Measurements from ENCODE around the gene CEP97. TPM values are rescaled to one million over a fixed set of nuclear protein-coding genes. Genes with fewer than 3 reads are reported as not detected.
A peak's percentile ranks its signal among the peaks of the same experiment; 100 is the strongest.
"Not testable (repeated sequence)": the region's sequence is repeated elsewhere in the genome, so short reads cannot be mapped to it uniquely, and the experiment has no call there.

The CEP97 gene
- total RNA-seq, 1 donor, result 21.4 TPM

DNA sequence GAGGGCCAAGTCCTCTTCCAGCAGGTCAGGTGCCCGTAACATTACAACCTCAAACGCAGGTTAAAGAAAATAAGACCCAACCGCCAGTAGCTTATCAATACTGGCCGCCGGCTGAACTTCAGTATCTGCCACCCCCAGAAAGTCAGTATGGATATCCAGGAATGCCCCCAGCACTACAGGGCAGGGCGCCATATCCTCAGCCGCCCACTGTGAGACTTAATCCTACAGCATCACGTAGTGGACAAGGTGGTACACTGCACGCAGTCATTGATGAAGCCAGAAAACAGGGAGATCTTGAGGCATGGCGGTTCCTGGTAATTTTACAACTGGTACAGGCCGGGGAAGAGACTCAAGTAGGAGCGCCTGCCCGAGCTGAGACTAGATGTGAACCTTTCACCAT lies 30.9 kb upstream of the CEP97 start:
- not testable (repeated sequence) for H3K4me3 ChIP-seq (ENCODE audit: low read depth, low read length)
- DNase-seq (ENCODE audit: low read depth), result peak; percentile 60
- TF ChIP-seq, protein P1, sequence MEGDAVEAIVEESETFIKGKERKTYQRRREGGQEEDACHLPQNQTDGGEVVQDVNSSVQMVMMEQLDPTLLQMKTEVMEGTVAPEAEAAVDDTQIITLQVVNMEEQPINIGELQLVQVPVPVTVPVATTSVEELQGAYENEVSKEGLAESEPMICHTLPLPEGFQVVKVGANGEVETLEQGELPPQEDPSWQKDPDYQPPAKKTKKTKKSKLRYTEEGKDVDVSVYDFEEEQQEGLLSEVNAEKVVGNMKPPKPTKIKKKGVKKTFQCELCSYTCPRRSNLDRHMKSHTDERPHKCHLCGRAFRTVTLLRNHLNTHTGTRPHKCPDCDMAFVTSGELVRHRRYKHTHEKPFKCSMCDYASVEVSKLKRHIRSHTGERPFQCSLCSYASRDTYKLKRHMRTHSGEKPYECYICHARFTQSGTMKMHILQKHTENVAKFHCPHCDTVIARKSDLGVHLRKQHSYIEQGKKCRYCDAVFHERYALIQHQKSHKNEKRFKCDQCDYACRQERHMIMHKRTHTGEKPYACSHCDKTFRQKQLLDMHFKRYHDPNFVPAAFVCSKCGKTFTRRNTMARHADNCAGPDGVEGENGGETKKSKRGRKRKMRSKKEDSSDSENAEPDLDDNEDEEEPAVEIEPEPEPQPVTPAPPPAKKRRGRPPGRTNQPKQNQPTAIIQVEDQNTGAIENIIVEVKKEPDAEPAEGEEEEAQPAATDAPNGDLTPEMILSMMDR (IDR thresholded peaks at IDR 0.05; ENCODE audit: insufficient read depth, low read length), result peak; percentile 63

DNA sequence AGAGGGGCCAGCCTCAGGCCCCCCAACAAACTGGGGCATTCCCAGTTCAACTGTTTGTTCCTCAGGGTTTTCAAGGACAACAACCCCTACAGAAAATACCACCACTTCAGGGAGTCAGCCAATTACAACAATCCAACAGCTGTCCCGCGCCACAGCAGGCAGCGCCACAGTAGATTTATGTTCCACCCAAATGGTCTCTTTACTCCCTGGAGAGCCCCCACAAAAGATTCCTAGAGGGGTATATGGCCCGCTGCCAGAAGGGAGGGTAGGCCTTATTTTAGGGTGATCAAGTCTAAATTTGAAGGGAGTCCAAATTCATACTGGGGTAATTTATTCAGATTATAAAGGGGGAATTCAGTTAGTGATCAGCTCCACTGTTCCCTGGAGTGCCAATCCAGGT lies 29.6 kb upstream of the CEP97 start:
- not testable (repeated sequence) for DNase-seq (ENCODE audit: low read depth)

DNA sequence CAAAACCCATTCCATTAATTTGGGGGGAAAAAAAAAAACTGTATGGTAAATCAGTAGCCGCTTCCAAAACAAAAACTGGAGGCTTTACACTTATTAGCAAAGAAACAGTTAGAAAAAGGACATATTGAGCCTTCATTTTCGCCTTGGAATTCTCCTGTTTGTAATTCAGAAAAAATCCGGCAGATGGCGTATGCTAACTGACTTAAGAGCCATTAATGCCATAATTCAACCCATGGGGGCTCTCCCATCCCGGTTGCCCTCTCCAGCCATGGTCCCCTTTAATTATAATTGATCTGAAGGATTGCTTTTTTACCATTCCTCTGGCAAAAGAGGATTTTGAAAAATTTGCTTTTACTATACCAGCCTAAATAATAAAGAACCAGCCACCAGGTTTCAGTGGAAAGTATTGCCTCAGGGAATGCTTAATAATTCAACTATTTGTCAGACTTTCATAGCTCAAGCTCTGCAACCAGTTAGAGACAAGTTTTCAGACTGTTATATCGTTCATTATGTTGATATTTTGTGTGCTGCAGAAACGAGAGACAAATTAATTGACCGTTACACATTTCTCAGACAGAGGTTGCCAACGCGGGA lies 28.5 kb upstream of the CEP97 start:
- TF ChIP-seq, protein P1 (IDR thresholded peaks at IDR 0.05; ENCODE audit: insufficient read depth, low read length), result peak; percentile 67
- peak; percentile 75 for DNase-seq (ENCODE audit: low read depth)
- H3K4me3 ChIP-seq (ENCODE audit: low read depth, low read length), result no peak overlapping the region

More for the DNA sequence above, 29.6 kb upstream of the CEP97 start:
- H3K4me3 ChIP-seq (ENCODE audit: low read depth, low read length), result not testable (repeated sequence)

DNA sequence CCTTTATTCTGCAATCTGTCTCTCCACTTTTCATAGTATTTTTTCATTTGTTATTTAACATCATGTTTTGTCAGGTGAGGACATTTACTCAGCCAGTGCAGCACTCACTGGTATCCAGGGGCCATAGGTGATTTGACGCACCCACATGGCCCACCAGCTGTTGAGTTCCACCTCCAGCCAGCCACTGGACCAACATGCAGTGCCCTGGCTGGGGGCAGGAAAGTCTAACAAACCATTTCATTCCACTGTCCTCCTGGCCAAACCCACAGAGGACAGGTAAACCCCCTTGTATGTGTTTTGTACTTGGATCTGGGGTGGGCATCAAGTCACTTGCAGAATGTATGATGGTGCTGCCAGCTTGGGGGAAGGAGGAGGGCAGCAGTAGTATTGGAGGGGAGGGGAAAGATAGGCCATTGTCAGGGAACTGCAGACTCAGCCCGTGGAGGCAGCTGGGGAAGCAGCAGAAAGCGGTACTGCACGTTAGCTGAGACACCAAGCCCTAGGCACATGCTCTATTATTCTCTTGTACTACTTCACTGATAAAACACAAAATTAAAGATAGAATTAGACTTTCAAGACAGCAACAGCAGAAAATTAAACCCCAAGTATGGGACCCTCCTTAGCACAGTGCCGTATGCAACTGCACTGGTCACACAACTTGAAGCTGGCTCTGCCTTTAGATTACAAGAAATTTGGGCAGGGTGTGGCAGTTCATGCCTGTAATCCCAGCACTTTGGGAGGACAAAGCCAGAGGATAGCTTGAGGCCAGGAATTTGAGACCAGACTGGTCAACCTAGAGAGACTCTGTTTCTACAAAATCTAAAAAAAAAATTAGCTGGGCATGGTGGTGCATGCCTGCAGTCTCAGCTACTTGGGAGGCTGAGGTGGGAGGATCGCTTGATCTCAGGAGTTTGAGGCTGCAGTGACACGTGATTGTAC lies 22.4 kb upstream of the CEP97 start:
- TF ChIP-seq, protein P1 (IDR thresholded peaks at IDR 0.05; ENCODE audit: insufficient read depth, low read length), result no peak
- H3K4me3 ChIP-seq (ENCODE audit: low read depth, low read length), result no peak overlapping the region
- DNase-seq (ENCODE audit: low read depth), result no peak

DNA sequence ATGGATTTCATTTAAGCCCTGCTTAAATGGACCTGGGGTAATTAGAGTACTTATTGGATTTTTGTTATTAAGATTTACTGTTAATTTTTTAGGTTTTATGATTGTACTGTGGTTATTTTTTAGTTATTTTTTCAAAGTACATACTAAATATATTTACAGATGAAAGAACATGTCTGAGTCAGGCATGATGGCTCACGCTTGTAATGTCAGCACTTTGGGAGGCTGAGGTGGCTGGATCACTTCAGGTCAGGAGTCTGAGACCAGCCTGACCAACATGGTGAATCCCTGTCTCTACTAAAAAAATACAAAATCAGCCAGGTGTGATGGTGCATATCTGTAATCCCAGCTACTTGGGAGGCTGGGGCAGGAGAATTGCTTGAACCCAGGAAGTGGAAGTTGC lies 21.7 kb upstream of the CEP97 start:
- no peak overlapping the region for H3K4me3 ChIP-seq (ENCODE audit: low read depth, low read length)
- TF ChIP-seq, protein P1 (IDR thresholded peaks at IDR 0.05; ENCODE audit: insufficient read depth, low read length), result no peak
- DNase-seq (ENCODE audit: low read depth), result no peak

DNA sequence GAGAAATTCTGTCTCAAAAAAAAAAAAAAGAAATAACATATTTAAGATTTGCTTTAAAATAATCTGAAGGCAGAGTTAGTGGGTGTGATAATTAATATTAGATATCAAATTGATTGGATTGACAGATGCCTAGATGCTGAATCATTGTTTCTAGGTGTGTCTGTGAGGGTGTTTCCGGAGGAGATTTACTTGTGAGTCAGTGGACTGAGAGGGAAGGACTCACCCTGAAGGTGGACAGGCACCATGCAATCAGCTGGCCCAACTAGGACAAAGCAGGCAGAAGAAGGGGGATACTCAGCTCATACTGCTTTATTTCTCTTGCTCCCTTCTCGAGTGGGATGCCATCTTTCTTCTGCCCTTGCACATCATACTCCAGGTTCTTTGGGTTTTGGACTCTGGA lies 21.2 kb upstream of the CEP97 start:
- TF ChIP-seq, protein P1 (IDR thresholded peaks at IDR 0.05; ENCODE audit: insufficient read depth, low read length), result no peak
- no peak for DNase-seq (ENCODE audit: low read depth)
- H3K4me3 ChIP-seq (ENCODE audit: low read depth, low read length), result no peak overlapping the region

DNA sequence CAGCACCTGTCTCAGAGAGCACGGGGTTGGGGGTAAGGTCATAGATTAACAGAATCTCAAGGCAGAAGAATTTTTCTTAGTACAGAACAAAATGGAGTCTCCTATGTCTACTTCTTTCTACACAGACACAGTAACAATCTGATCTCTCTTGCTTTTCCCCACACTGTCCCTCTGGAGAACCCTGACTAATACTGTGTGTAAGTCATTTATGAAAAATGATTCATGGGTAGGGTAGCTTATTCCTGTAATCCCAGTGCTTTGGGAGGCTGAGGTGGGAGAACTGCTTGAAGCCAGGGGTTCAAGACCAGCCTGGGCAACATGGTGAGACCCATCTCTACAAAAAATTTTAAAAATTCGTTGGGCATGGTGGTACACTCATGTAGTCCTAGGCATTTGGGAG lies 19.8 kb upstream of the CEP97 start:
- not testable (repeated sequence) for DNase-seq (ENCODE audit: low read depth)

More for the DNA sequence above, 19.8 kb upstream of the CEP97 start:
- H3K4me3 ChIP-seq (ENCODE audit: low read depth, low read length), result not testable (repeated sequence)
